Neuronal stem cell (in vitro differentiated cells): Measurements from ENCODE around the gene FBXL7.

Experiments
- DNase-seq: peaks from one replicate; pipeline ENCODE4 v3.0.0-alpha.2; 2013; ENCODE audit warnings: low spot score
- H2AFZ ChIP-seq: one replicate; pipeline ENCODE4 v1.6.1; 2013; ENCODE audit warnings: mild to moderate bottlenecking, low read length, inconsistent platforms
- H2AK5ac ChIP-seq: 2 replicates; pipeline ENCODE4 v1.6.1; 2013; ENCODE audit warnings: low read depth, mild to moderate bottlenecking, inconsistent platforms, low read length, moderate library complexity, mixed read lengths
- H2BK120ac ChIP-seq: 2 replicates; pipeline ENCODE4 v1.6.1; 2013; ENCODE audit warnings: low read depth, mild to moderate bottlenecking, inconsistent platforms, low read length, moderate library complexity, mixed read lengths
- H2BK12ac ChIP-seq: one replicate; pipeline ENCODE4 v1.6.1; 2013; ENCODE audit warnings: low read length, inconsistent platforms
- H2BK15ac ChIP-seq: 2 replicates; pipeline ENCODE4 v1.6.1; 2013; ENCODE audit warnings: mild to moderate bottlenecking, low read length, inconsistent platforms, mixed read lengths
- H2BK5ac ChIP-seq: one replicate; pipeline ENCODE4 v1.6.1; 2013; ENCODE audit warnings: inconsistent platforms, mild to moderate bottlenecking, low read length, moderate library complexity
- H3K14ac ChIP-seq: one replicate; pipeline ENCODE4 v1.6.1; 2013; ENCODE audit warnings: low read length, inconsistent platforms
- H3K18ac ChIP-seq: 2 replicates; pipeline ENCODE4 v1.6.1; 2013; ENCODE audit warnings: low read length, inconsistent platforms
- H3K23ac ChIP-seq: 2 replicates; pipeline ENCODE4 v1.6.1; 2013; ENCODE audit warnings: low read depth, mild to moderate bottlenecking, mixed read lengths, low read length, inconsistent platforms; ENCODE audit not compliant: poor library complexity
- H3K27ac ChIP-seq: replicated peaks from 3 replicates; pipeline ENCODE4 v1.5.1; 2013; ENCODE audit warnings: low read length, inconsistent platforms
- H3K27me3 ChIP-seq, 3 experiments: 2 replicates each; pipeline ENCODE4 v1.6.1; 2013; ENCODE audit warnings: low read length in 3 of 3, mild to moderate bottlenecking in 2 of 3, inconsistent platforms in 1 of 3, low read depth in 1 of 3, mixed read lengths in 1 of 3, moderate library complexity in 1 of 3; ENCODE audit not compliant: control insufficient read depth in 3 of 3, insufficient read depth in 3 of 3
- H3K36me3 ChIP-seq, 2 donors: replicated peaks in 1 of 2; 2 replicates each; pipeline ENCODE4 v1.6.1; 2013; ENCODE audit warnings: low read length in 2 of 2; ENCODE audit not compliant: control insufficient read depth in 2 of 2, insufficient read depth in 2 of 2
- H3K4ac ChIP-seq: 2 replicates; pipeline ENCODE4 v1.6.1; 2013; ENCODE audit warnings: inconsistent platforms, mild to moderate bottlenecking, low read length, moderate library complexity
- H3K4me1 ChIP-seq, 2 donors: 1 replicate in 1 of 2; 2 replicates in 1 of 2; pipeline ENCODE4 v1.6.1; 2013; ENCODE audit warnings: low read length in 2 of 2, low read depth in 1 of 2; ENCODE audit not compliant: control insufficient read depth in 2 of 2, insufficient read depth in 1 of 2
- H3K4me2 ChIP-seq: one replicate; pipeline ENCODE4 v1.6.1; 2013; ENCODE audit warnings: mild to moderate bottlenecking, low read length, inconsistent platforms; ENCODE audit not compliant: insufficient read depth, poor library complexity, severe bottlenecking
- H3K4me3 ChIP-seq, 2 donors: 2 replicates each; pipeline ENCODE4 v1.5.1; 2013; ENCODE audit warnings: low read length in 2 of 2, mild to moderate bottlenecking in 2 of 2, inconsistent platforms in 1 of 2, moderate library complexity in 1 of 2
- H3K79me1 ChIP-seq: one replicate; pipeline ENCODE4 v1.6.1; 2013; ENCODE audit warnings: low read depth, mild to moderate bottlenecking, inconsistent platforms, low read length, moderate library complexity
- H3K9ac ChIP-seq: one replicate; pipeline ENCODE4 v1.6.1; 2013; ENCODE audit warnings: mild to moderate bottlenecking, low read depth, low read length, inconsistent platforms; ENCODE audit not compliant: poor library complexity
- H3K9me3 ChIP-seq, 2 donors: replicated peaks in 1 of 2; 2 replicates each; pipeline versions ENCODE3 to v1.6.1; 2013; ENCODE audit warnings: low read length in 2 of 2, mild to moderate bottlenecking in 2 of 2, inconsistent platforms in 1 of 2, low read depth in 1 of 2, mixed read lengths in 1 of 2, moderate library complexity in 1 of 2; ENCODE audit not compliant: control insufficient read depth in 2 of 2, insufficient read depth in 1 of 2
- H4K8ac ChIP-seq: one replicate; pipeline ENCODE4 v1.6.1; 2013; ENCODE audit warnings: low read depth, mild to moderate bottlenecking, inconsistent platforms, low read length, moderate library complexity
- H4K91ac ChIP-seq: one replicate; pipeline ENCODE4 v1.6.1; 2013; ENCODE audit warnings: low read length, low read depth, mild to moderate bottlenecking, inconsistent platforms; ENCODE audit not compliant: poor library complexity
- WGBS, 2 donors: extraction: QIAGEN DNeasy Blood & Tissue Kit; methylation state at CpG; one replicate each; pipeline ENCODE4 v1.1.7; 2013; ENCODE audit warnings: missing lambda C conversion rate in 2 of 2, mixed read lengths in 1 of 2; ENCODE audit not compliant: insufficient read length in 2 of 2, insufficient replicate concordance in 1 of 2; ENCODE audit errors: extremely low coverage in 2 of 2; 5-methylcytosine and 5-hydroxymethylcytosine counted together

Gene FBXL7

GRCh38 chr5:15620501-15620900, 120.5 kb downstream of the FBXL7 start:
- no peaks in the 10 kb centered on the region for H3K36me3 ChIP-seq
- no peaks in the 10 kb centered on the region for H3K79me1 ChIP-seq
- H4K91ac ChIP-seq, result no peak overlapping the region
- no peak overlapping the region for H3K14ac ChIP-seq
- no peaks in the 10 kb centered on the region for H3K4me1 ChIP-seq
- H3K27ac ChIP-seq, result no peak overlapping the region
- H3K4me2 ChIP-seq, result no peak overlapping the region
- WGBS, 2 donors, result no CpG with 5 or more reads among the region's 11 CpGs
- H2AFZ ChIP-seq, result no peak overlapping the region
- H2AK5ac ChIP-seq, result no peak overlapping the region
- H3K23ac ChIP-seq, result no peak overlapping the region
- no peak overlapping the region for H2BK120ac ChIP-seq
- no peaks in the 10 kb centered on the region for H3K9me3 ChIP-seq
- H3K4ac ChIP-seq, result no peak overlapping the region
- H2BK12ac ChIP-seq, result no peak overlapping the region
- H3K27me3 ChIP-seq, result no peaks in the 10 kb centered on the region
- no peak overlapping the region for H2BK5ac ChIP-seq
- H3K18ac ChIP-seq, result no peak overlapping the region
- H3K4me3 ChIP-seq, result no peak overlapping the region
- no peak overlapping the region for H2BK15ac ChIP-seq
- no peak overlapping the region for H3K9ac ChIP-seq
- DNase-seq, result no peak
- no peak overlapping the region for H4K8ac ChIP-seq

GRCh38 chr5:15621094-15621493, 121.1 kb downstream of the FBXL7 start:
- H3K23ac ChIP-seq, result no peak overlapping the region
- no peaks in the 10 kb centered on the region for H3K4me1 ChIP-seq
- H2AFZ ChIP-seq, result no peak overlapping the region
- no peak overlapping the region for H3K27ac ChIP-seq
- no peak overlapping the region for H2AK5ac ChIP-seq
- no peaks in the 10 kb centered on the region for H3K36me3 ChIP-seq
- no peaks in the 10 kb centered on the region for H3K27me3 ChIP-seq
- no peak overlapping the region for H4K8ac ChIP-seq
- H2BK5ac ChIP-seq, result no peak overlapping the region
- no CpG with 5 or more reads among the region's 1 CpG for WGBS, 2 donors
- no peak overlapping the region for H4K91ac ChIP-seq
- no peak overlapping the region for H2BK12ac ChIP-seq
- no peak overlapping the region for H3K18ac ChIP-seq
- no peak overlapping the region for H2BK15ac ChIP-seq
- no peak for DNase-seq
- no peak overlapping the region for H3K4ac ChIP-seq
- H3K9ac ChIP-seq, result no peak overlapping the region
- H3K4me3 ChIP-seq, result no peak overlapping the region
- H3K9me3 ChIP-seq, result no peaks in the 10 kb centered on the region
- H3K4me2 ChIP-seq, result no peak overlapping the region
- H3K14ac ChIP-seq, result no peak overlapping the region
- H3K79me1 ChIP-seq, result no peaks in the 10 kb centered on the region
- H2BK120ac ChIP-seq, result no peak overlapping the region

GRCh38 chr5:15623794-15624193, 123.8 kb downstream of the FBXL7 start:
- no CpG with 5 or more reads among the region's 2 CpGs for WGBS, 2 donors
- Histone ChIP-seq H3K4me3 (no peak overlapping the region), H2BK15ac (no peak overlapping the region), H3K23ac (no peak overlapping the region), H2AK5ac (no peak overlapping the region), H3K18ac (no peak overlapping the region), H4K8ac (no peak overlapping the region), H2AFZ (no peak overlapping the region), H3K27me3 (no peaks in the 10 kb centered on the region), H2BK5ac (no peak overlapping the region), H3K9ac (no peak overlapping the region), H4K91ac (no peak overlapping the region), H3K36me3 (no peaks in the 10 kb centered on the region), H3K4me1 (no peaks in the 10 kb centered on the region), H3K9me3 (no peaks in the 10 kb centered on the region), H3K4me2 (no peak overlapping the region), H3K27ac (no peak overlapping the region), H2BK120ac (no peak overlapping the region), H3K4ac (no peak overlapping the region), H3K14ac (no peak overlapping the region), H3K79me1 (no peaks in the 10 kb centered on the region), H2BK12ac (no peak overlapping the region)
- DNase-seq, result no peak

- Histone ChIP-seq H3K14ac (no peak overlapping the region), H3K4me2 (no peak overlapping the region), H3K18ac (no peak overlapping the region), H2BK5ac (no peak overlapping the region), H3K4me3 (no peak overlapping the region), H2AK5ac (no peak overlapping the region), H3K4me1 (no peaks in the 10 kb centered on the region), H2AFZ (no peak overlapping the region), H4K8ac (no peak overlapping the region), H3K79me1 (no peaks in the 10 kb centered on the region), H2BK120ac (no peak overlapping the region), H3K27me3 (no peaks in the 10 kb centered on the region), H2BK12ac (no peak overlapping the region), H3K27ac (no peak overlapping the region), H2BK15ac (no peak overlapping the region), H3K23ac (no peak overlapping the region), H3K9me3 (no peaks in the 10 kb centered on the region), H3K36me3 (no peaks in the 10 kb centered on the region), H3K9ac (no peak overlapping the region), H4K91ac (no peak overlapping the region), H3K4ac (no peak overlapping the region)
- no peak for DNase-seq
- no CpG with 5 or more reads among the region's 2 CpGs for WGBS, 2 donors
Observed at GRCh38 chr5:15627109-15627508, 127.1 kb downstream of the FBXL7 start.
